GM12865 (cell line): Measurements from ENCODE around the gene CSPG5.

Experiments used
- DNase-seq: peaks from one replicate; pipeline ENCODE4 v3.0.0; 2010; ENCODE audit warnings: low read depth
- H3K4me3 ChIP-seq: 2 replicates; pipeline ENCODE4 v1.5.1; 2011; ENCODE audit warnings: mild to moderate bottlenecking, low read depth, low read length, control low read depth
- CTCF ChIP-seq: IDR thresholded peaks from 2 replicates; pipeline ENCODE4 v1.5.1; 2011; ENCODE audit warnings: low read length, control low read depth, low read depth, inconsistent platforms; ENCODE audit not compliant: insufficient read depth; ENCODE audit errors: missing control alignments

Gene CSPG5

GRCh38 chr3:47604145-47604544, 25.5 kb upstream of the CSPG5 start:
- no peak overlapping the region for H3K4me3 ChIP-seq
- no peak for TF ChIP-seq CTCF
- no peak for DNase-seq

GRCh38 chr3:47603332-47603731, 24.7 kb upstream of the CSPG5 start:
- no peak for DNase-seq
- no peak overlapping the region for H3K4me3 ChIP-seq
- no peak for TF ChIP-seq CTCF

GRCh38 chr3:47601281-47601680, 22.6 kb upstream of the CSPG5 start:
- DNase-seq, result no peak
- TF ChIP-seq CTCF, result no peak
- no peak overlapping the region for H3K4me3 ChIP-seq

GRCh38 chr3:47594792-47595191, 16.1 kb upstream of the CSPG5 start:
- H3K4me3 ChIP-seq, result no peak overlapping the region
- no peak for TF ChIP-seq CTCF
- DNase-seq, result no peak

- no peak for DNase-seq
- no peak overlapping the region for H3K4me3 ChIP-seq
- no peak for TF ChIP-seq CTCF
Measured at GRCh38 chr3:47592066-47592795, 13.6 kb upstream of the CSPG5 start.

- DNase-seq, result no peak
- H3K4me3 ChIP-seq, result no peak overlapping the region
- TF ChIP-seq CTCF, result no peak
Measured at GRCh38 chr3:47590216-47590615, 11.6 kb upstream of the CSPG5 start.

GRCh38 chr3:47588587-47588986, 9.9 kb upstream of the CSPG5 start:
- H3K4me3 ChIP-seq, result no peak overlapping the region
- TF ChIP-seq CTCF, result no peak
- no peak for DNase-seq
